NCI-H187 (cell line): ENCODE data around the gene TMEM92.
"Not testable (repeated sequence)": the region's sequence is repeated elsewhere in the genome, so short reads cannot be mapped to it uniquely, and the experiment has no call there.

Experiments used
- DNase-seq, 2 experiments: peaks; one replicate each; lab custom pipeline; 2025; lab: John Stamatoyannopoulos, UW

Gene TMEM92

DNA sequence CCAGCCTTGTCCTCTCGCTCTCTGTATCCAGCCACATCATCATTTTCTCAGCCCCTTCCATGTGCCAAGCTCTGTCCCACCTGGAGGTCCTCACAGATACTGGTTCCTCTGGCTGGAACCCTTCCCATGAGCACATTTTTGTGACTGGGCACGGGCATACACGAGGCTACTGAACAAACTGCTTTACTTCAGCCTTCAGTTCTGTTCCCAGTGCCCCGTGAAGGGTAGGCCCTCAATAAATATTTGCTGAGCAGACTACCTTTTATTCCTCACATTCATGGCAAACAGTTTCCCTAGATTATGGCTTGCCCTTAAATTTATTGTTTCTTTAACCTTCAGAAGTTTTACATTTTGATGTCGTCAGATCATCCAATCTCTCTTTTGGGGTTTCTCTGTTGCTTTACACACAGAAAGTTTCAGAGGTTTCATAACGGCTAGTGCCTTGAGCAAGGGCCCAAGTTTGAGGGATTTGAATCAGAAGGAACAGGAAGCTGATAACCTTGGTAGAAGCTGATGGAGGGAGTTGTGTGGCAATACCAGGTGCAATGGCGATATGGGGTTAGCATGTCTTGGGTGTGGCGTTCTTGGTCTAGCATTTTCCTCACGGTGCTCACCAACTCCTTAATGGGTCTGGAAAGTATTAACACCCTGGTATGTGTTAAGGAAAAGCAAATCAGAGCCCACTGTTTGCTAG, 27.8 kb downstream of the TMEM92 start:
- DNase-seq, result no peak

DNA sequence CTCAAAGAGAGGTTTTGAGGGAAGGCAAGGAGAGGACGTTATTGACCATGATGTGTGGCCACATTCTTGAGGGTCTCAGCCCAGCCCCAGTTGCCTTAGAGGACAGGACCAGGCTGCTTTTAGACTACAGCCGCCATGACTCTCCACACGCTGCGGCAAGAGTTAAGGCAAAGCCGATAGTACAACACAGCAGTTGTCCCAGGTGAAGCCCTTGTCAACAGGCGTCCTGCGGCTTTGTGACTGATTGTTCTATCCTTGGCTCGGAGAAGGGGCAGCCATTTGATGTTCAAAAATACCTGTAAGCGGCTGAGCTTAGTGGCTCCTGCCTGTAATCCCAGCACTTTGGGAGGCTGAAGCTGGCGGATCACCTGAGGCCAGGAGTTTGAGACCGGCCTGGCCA, 28.8 kb downstream of the TMEM92 start:
- DNase-seq, result no peak

DNA sequence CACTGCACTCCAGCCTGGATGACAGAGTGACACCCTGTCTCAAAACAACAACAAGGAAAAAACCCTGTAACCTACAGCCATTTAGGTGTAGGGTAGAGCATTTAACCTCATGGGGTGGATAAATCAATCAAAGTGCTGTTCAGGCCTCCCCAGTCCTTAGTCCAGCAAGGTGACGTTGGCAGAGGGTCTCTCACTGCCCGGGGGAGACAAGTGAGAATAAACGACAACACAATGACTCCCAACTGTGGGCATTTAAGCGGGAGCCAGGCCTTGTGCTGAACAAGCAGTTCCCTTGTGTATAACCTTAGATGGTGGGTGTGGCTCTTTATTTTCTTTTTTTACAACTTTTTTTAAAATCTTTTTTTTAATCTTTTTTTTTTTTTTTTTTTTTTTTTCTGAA, 29.3 kb downstream of the TMEM92 start:
- DNase-seq, result no peak

DNA sequence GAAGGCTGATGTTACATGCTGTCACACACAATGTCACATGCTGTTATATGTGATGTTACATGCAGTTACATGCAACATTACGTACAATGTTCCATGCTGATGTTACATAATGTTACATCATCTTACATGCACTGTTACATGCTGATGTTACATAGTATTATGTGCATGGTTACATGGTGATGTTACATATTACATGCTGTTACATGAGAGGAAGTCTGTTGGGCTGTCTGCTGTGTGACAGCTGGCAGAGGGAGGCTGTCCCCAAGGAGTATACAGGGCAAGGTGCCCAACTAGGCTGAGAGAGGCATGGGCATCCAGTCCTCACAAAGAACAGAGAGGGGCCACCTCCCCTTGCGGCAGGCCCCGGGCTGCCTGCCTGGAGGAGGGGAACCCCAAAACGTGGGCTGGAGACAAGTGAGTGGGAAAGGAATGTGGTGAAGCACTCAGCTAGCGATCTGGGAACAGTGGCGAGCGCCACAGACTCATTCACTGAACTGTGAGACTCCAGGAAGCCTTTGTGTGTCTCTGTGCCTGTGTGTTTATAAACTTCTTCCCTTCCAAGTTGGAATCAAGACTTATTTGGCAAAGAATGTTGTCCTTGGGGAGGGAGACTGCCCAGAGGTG, 30.6 kb downstream of the TMEM92 start:
- DNase-seq, result no peak

DNA sequence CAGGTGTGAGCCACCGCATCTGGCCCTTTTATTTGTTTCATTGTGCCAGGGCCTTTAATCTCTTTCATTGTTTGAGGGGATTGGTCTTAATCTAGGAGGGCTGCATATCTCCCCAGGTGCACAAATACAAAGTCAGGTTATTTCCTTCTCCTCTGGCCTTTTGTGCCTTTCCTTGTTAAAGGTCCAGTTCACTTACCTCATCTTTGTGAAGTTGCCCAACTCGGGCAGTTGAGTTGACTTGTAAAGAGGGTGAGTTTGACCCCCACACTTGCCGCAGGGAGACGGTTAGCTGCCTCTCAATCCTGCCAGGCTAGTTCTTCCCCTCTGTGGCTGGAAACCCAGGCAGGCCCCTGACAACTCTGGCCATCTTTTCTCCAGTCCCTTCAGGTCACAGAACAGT, 33.4 kb downstream of the TMEM92 start:
- DNase-seq, result no peak

DNA sequence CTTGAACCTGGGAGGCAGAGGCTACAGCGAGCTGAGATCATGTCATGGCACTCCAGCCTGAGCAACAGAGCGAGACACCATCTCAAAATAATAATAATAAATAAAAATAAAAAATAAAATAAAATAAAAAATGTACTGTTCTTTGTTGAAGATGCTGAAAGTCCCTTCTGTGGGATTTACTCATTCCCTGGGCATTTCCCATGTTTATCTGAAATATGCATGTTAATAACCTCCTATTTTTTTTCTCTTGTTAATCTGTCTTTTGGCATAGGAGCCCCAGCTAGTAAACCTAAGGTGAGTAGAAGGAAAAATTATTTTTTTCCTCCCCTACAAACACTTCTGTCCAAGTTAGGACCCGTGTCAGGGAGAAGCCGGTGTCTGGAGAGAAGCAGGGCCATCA, 34.4 kb downstream of the TMEM92 start:
- DNase-seq, result no peak

DNA sequence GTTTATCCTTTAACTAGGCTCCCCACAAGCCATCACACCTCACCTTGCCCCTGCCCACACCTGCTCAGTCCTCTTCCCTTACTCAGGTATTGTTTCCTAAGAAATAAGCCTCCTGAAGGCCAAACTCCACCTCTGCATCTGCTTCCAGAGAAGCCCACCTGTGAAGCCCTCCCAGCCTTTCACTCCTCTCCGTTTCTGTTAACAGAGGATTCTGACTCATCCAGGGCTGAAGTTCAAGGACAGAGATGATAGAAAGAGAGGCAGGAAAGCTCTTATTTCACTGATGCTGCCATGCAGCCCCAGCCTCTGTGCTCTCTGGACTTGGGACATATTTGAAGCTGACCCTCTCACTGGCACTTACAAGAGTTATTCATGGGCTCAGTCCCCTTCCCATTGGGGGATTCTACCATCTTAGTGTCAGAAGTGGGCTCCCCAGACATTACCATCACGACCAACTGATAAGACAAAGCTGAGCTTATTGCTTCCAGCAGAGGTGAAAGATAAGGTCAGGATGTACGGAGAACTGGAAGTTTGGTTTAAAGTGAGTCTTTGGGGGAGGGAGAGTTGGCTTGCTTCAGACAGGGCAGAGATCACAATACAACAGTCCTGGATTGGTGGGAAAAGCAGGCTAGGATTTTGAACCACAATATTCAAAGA, 36.3 kb downstream of the TMEM92 start:
- no peak for DNase-seq

DNA sequence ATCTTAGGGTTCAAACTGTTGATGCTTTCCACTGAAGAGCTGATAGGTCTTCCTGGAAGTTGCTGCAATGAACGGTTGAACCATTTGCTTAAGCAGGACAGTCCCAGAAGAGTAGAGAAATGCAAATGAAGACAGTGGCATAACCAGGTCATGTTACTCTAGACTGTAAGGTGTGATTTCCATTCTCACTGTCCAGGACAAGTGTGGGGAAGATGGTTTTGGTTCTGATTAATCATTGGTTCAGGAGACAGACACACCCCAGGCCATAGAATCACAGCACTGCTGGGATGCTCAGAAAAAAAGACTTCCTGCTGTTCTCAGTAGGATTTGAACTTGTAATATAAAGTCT, 36.8 kb downstream of the TMEM92 start:
- no peak for DNase-seq

DNA sequence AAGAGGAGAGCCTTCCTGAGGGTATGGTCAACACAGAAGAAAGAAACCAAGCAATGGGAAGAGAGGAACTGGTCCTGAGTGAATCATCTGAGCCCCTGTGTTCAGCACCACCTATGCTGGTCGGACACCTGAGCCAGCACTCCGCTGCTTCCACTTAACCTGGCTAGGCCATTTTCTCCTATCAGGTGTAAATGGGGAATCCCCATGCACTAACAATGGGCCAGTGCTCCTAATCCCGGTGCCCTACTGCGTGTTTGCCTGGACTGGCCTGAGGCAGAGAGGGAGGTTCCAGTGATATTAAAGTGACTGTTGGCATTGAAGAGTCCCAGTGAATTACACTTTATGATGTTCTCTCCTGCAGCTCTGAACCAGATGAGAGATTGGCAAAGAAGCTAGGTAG, 37.2 kb downstream of the TMEM92 start:
- DNase-seq, result no peak

DNA sequence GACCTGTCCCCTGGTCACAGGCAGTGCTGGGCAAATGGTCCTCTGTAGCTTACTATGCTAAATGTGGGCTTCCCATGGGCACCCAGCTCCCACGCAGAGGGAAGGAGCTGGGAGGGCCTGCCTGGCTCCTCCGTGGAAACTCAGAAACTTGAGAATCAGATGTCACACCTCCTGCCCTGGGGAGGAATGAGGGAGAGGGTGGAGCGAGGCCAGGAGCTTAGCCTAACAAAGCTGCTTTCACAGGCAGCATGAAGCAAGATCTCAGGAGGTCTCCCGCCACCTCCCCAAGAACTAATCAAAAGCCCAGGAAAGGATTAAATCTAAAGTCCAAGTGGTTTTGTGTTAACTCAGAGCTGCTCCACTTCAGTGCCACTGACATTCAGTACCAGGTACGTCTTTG, 38.0 kb downstream of the TMEM92 start:
- no peak for DNase-seq

DNA sequence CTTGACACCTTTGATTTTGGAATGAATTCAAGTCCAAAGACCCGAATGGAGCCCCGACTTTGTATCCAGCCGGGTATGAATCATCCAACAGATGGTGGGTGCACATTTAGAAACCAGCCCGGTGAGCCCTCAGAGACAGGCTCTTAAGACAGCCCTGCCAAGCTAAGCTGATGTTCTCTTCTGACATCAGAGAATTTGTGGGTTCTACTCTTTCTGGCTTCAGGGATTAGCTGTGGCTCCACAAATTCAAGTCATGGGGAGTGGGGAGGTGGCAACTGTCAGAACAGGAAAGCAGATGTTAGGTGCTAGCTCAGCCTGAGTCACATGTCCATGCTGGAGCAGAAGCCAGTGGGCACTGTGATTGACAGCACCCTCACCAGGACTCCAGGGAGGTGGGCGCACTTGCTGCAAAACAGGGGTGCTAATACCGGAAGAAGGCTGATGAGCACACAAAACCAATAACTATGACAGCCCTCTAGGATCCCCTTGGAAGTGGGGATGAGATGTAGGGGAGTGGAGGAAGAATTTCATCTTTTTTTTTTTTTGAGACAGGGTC, 40.3 kb downstream of the TMEM92 start:
- DNase-seq, result no peak

DNA sequence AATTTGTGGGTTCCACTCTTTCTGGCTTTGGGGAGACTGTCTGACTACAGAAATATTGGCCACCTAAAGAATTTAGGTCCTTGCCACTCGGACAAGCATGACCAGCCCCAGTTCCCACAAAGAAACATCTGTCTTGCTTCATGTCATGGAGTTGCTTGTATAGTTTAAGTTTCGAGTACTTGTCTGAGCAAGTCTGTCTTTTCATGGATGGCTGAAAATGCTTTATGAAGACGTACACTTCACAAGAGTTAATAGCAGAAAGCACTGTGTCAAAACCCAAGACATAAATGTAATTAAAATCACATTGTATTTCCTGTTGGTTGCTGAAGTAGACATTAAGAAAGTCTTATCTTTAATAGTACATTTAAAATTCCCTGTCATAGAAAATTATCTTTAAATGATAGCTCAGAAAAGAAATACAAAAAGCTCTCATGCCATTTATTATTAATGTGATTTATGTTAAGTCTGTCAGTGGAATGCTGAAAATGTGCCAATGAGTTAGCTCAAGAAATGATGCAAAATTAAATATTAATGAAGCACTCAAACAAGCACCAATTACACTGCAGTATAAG, 41.8 kb downstream of the TMEM92 start:
- DNase-seq, result peak in 1 of 2 experiments; percentile 37

DNA sequence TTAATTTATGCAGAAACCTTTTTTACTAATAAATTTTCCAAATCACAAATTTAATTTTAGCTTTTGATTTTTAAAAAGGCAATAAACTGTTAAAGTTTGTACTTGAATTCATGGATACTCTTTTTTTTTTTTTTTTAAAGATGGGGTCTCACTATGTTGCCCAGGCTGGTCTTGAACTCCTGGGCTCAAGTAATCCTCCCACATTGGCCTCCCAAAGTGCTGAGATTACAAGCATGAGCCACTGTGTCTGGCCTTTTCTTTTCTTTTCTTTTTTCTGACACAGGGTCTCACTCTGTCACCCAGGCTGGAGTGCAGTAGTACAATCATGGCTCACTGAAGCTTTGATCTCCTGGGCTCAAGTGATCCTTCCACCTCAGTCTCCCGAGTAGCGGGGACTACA, 42.4 kb downstream of the TMEM92 start:
- not testable (repeated sequence) for DNase-seq

DNA sequence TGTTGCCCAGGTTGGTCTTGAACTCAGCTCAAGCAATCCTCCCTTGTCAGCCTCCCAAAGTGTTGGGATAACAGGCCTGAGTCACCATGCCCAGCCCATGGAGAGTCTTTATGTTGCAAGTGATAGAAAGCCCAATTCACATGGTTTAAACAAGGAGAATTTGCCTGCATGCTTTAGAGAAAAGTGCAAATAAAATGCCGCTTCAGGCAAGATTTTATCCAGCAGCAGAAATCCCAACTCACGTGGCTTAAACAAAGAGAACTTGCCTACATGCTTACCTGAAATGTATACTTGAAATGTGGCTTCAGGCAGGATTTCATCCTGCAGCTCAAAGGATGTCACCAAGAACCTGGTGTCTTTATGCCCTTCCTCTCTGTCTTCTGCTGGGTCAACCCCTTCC, 42.9 kb downstream of the TMEM92 start:
- DNase-seq, result no peak

DNA sequence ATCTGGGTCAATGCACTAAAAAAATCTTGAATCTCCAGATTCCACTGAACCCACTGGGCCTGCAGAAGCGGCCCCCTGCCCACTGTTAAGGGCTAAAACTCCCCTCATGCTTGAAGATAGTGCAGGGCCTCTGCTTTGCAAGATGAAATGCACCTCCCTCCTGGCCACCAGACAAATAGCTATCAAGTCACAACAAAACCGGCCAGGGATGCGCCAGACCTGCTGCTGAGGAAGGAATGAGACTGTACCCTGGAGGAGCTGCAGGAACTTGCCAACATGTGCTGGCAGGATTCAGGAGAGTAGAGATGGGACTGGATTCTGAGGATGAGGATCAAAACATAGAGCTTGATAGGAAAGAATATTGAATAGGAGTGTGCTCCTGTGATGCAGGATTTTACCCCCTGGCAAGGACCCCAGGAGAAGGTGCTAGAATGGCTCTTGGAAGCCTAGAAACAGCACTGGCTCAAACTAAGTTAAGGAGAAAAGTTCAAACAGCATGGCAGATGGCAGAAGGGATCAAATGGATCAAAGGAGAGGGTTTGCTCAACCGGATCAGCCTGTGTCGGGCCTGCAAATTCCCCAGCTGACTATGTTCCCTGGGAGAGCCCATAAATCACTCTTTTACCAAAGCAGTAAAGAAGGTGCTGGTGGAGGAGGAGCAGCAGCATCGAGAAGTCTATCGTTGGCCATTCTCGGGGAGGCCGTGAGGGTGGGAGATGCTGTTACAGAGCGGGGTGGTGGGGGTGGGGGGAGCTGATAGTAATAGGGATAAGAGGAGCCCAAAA, 44.4 kb downstream of the TMEM92 start:
- DNase-seq, result no peak

DNA sequence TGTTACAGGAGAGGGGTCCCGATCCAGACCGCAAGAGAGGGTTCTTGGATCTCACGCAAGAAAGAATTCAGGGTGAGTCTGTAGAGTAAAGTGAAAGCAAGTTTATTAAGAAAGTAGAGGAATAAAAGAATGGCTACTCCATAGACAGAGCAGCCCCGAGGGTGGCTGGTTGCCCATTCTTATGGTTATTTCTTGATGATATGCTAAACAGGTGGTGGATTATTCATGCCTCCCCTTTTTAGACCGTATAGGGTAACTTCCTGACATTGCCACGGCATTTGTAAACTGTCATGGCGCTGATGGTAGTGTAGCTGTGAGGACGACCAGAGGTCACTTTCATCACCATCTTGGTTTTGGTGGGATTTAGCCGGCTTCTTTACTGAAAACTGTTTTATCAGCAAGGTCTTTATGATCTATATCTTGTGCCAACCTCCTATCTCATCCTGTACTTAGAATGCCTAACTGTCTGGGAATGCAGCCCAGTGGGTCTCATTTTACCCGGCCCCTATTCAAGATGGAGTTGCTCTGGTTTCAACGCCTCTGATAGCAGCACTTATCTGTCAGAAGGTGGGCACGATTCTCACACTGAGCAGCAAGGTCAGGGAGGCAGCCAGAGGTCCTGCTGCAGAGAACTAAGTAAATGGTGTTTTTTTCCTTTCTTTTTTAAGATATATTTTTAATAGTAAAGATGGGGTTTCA, 45.2 kb downstream of the TMEM92 start:
- no peak for DNase-seq

DNA sequence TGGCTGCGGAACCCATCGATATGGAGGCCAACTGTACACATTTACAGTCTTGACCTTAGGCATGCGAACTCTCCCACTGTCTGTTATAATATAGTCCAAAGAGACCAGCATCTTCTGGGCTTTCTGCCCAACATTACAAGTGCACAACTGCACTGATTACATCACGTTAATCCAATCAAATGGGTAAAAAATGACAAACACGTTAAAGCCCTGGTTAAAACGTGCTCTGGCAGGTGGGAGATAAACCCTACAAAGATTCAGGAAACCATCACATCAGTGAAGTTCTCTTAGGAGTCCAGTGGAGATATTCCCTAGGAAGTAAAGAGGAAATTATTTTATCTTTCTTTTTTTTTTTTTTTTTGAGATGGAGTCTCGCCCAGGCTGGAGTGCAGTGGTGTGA, 48.0 kb downstream of the TMEM92 start:
- no peak for DNase-seq

DNA sequence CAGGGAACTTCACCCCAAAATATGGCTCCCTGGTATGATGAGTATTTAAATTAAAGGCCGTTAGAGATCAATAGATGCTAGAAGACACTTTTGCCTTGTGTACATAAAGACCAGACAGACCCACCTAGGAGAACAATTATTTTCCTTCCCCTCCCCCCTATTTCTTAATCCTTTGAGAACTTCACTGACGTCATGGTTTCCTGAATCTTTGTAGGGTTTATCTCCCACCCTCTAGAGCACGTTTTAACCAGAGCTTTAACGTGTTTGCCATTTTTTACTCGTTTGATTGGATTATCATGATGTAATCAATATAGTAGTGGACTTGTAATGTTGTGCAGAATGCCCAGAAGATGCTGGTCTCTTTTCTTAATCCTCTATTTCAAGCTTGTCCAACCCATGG, 48.8 kb downstream of the TMEM92 start:
- DNase-seq, result no peak

DNA sequence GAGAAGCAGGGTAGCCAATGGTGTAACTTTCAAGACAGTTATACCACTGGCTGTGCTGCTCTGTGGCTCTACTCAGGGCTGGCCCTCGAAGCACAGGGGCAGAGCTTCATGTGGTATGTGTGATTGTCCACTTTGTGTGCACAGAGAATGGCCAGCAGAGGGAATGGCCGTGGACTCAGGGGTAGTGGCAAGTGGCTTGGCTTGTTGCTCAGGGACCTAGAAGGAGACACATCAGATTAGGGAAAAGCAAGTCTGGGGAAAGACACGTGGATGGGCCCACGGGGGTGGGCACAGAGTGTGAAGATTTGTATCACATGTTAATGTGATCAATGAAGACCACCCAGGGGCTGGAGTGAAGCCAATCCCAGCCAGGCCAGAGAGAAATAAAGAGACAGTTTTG, 51.6 kb downstream of the TMEM92 start:
- DNase-seq, result no peak

DNA sequence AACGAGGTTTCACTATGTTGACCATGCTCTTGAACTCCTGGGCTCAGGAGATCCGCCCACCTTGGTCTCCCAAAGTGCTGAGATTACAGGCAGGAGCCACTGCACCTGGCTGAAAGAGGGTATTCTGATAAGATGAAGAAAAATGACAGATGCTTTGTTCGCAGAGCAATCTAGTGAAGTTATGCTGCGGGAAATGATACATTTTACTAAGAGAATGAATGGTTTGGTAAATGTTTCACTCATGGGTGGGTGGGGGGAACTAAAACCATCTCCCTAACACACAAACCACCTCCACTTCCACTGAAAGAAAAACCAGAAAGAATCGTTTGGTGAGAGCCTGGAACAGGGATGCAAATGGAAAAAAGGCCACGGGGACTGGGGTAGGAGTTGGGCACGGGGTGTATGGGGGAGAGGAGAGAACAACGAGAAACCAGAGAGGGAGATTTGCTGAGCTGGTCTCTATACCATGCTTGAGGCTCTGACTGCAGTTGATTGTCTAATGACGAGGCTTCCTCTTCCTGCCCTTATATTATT, 52.6 kb downstream of the TMEM92 start:
- DNase-seq, result no peak
